SK-N-MC (cell line): ENCODE data around the gene MAGI1.

ENCODE experiments used
- EZH2 ChIP-seq: fragments of 200-600 bp; sonication (generic); IDR thresholded peaks from one replicate; pipeline ENCODE4 v1.6.1; 2017; ENCODE audit warnings: antibody characterized with exemption
- FOXP2 ChIP-seq: optimal IDR thresholded peaks from 2 replicates; pipeline ENCODE3; 2011; ENCODE audit warnings: mild to moderate bottlenecking, moderate library complexity; ENCODE audit not compliant: insufficient read depth; ENCODE audit errors: extremely low read length, control extremely low read depth
- POLR2AphosphoS5 ChIP-seq: IDR thresholded peaks from 2 replicates; pipeline ENCODE4 v1.6.1; 2012; ENCODE audit warnings: mild to moderate bottlenecking, low read depth, low read length, borderline replicate concordance

- TF ChIP-seq POLR2AphosphoS5 (no peak), EZH2 (no peak), FOXP2 (no peak)
Observed at GRCh38 chr3:65396078-65396477, 642.6 kb downstream of the MAGI1 start.
